HG03196 (cell line): ENCODE data around the gene SH2D1B.

Experiments
- ATAC-seq: cut with Tn5 transposase; IDR thresholded peaks from one replicate; pipeline ENCODE4 v1.9.1; 2021; ENCODE audit not compliant: unreplicated experiment

The SH2D1B gene

DNA sequence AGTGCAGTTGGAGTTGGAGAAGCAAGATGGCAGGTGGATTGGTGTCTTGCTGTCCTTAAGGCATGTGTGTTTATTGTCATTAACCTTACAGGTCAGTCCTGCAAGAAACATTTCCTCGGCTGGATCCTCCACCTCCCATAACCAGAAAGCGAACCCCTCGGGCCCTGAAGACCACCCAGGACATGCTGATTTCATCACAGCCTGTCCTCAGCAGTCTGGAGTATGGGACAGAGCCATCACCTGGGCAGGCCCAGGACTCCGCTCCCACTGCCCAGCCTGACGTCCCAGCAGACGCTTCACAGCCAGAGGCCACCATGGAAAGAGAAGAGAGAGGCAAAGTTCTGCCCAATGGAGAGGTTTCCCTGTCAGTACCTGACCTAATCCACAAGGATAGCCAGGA is 28.8 kb downstream of the SH2D1B start:
- no peak for ATAC-seq

DNA sequence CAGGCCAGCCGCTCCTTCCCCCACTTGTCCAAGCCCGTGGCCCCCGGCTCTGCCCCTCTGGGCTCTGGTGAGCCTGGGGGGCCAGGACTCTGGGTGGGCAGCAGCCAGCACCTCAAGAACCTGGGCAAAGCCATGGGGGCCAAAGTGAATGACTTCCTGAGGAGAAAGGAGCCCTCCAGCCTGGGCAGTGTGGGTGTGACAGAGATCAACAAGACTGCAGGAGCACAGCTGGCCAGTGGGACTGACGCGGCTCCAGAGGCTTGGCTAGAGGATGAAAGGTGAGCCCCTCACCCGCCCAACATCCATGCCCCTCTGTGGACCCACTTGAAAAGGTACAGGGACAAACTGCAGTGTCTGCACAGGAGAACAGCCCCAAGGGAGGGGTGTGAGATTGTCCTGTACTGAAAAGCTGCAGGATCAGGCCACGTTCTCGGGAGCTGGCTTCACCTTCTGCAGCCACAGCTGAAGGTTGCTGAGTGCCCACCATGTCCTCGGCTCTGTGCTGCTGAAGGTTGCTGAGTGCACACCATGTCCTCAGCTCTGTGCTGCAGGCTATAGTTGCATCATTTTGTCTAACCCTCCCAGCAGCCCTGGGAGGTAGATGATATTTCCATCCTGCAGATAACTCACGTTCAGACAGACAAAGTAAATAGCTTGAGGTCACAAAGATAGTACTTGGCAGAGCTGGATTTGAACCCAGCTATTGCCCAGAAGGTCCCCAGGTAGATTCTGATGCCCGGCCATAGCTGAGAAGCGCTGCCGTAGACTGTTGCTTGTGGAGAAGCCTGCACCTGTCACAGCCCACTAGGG is 29.8 kb downstream of the SH2D1B start:
- no peak for ATAC-seq

DNA sequence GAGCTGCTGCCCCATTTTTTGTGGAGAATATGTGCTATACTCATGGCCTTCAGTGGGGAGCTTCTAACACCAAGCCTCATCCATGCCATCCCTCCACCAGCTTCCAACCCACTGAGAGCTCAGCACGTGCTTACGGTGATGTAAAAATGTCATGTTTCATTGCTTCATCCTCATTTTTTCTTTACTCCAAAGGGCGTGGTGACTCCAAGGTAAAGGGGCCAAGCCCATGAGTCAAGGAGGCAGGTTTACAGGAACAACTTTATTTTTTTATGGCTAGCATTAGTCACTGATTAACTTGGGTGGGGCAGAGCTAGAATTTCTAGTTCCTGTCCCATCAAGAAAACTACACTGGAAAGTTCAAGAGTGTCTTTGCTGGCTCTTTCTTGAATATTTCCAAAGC is 30.6 kb downstream of the SH2D1B start, which contains the start of gene C1orf226:
TSS of gene C1orf226 (plus strand) at position 346 of the 400 bp plus-strand sequence. CDS start 174 bp downstream, outside the sequence.
- ATAC-seq = no peak

DNA sequence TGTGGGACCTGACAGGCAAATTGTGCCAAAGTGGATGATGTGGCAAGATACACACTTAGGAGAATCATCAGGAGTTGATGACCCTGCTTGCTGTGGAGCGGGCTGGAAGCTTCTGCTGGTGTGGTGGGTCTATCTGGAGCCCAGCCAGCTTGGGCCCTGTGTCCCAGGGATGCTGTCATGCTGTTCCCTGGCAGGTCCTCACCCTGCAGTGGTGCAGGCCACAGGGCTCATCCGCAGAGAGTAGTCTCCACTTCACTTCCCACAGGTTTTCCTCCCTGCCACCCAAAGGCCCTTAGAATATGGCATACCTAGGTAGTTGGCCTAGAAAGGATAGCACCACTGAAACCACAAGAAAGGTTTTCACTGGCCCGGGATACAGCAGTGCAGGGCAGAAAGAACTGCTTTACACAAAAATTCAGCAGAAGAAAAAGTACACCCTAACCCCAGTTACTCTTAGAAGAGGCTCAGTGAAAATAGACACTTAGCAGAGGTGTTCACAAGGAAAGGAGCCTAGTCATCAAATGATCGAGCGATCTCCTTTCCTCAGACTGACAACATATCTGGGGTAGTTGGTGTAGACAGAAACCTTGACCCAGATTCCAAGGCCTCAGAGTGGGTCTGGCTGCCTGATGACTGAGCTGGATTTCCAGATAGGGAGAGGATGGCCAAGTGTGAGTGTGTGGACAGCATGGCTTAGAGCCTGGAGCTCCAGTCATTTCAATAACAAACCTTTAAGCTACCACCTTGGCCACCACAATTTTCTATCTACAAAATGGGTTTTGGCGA is 31.7 kb downstream of the SH2D1B start:
- ATAC-seq = no peak

DNA sequence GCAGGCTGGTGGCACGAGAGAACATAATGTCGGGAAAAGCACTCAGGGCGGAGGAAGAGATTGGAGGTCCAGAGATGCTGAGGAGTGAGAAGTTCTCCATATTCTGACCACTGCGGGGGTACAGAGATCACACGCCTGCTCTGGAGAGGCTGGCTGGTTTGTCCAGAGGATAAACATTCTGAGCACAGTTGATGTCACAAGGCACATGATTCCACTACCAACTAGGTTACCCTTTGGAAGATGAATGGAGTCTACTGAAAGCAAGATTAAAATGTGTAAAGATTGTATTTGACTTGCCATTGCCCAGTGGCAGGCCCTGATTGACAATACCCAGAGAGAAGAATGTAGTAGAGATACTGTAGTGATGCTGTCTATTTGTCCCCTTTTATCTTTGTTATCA is 35.2 kb downstream of the SH2D1B start, which contains the start of gene SPATA46:
TSS of gene SPATA46 (minus strand) at position 164 of the 400 bp plus-strand sequence. CDS start at position 100, 64 bp downstream.
- ATAC-seq = no peak

DNA sequence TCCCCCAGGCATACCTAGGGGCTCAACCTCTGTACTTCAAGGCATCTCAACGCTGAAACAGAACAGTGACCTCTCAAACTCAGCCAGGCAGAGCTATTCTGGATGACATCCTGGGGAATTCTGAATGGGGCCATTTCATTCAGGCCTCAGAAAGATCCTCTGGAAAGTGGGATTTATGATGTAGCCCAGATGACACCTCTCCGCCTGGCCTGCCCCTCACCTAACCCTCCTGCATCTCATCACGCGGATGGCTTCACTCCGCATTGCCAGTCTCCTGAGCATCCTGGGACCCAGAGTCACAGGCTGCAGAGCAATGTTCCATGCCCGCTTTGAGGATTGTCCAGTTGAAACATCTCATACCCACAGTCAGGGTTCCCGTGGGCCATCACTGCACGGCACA is 36.5 kb downstream of the SH2D1B start:
- ATAC-seq = no peak

DNA sequence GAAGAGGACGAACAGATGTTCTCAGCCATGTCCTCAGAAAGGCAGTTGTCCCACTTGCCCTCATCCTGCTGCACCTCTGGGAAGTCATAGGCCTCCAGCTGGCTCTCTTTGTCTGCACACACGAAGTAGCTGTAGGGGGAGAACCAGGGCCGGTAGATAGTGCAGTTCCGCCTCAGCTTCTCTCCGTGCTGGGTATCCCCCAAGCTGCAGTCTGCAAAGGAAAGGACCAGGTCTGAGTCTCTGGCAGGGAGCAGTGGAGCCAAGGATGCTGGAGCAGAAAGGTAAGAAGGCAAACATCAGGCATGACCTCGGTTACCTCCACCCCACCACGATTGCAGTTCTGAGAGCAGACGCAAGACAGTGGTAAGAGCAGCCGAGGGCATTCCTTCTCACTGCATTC is 37.5 kb downstream of the SH2D1B start:
- no peak for ATAC-seq

DNA sequence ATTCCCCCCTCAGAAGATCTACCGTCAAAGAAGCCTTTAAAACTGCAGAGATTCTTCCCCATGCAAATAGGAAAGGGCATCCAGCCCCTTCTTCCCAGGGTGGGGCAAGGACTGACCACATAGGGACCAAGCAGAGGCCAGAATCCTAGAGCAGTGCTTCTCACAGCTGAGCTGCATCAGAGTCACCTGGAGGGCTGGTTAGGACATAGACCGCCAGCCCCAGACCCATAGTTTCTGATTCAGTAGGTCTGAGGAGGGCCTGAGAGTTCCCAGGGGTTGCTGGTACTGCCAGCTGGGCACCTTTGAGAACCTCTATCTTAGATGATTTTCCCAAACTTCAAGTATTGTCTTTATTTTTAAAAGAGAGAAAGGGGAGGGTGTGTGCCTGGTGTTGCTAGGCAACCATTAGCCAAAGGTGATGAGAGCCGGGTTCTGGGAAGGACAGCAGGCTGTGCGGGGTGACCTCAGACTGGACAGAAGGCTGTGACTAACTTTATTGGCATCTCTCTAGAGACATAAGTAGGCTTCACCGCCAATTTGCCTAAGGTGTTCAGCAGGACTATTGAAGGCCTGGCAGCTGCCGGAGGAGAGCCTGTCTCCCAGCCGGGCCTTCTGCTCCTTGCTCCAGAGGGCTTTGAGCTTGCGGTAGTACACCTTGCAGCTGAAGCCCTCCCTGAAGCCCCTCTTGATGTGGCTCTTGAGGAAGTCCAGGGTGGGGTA is 38.2 kb downstream of the SH2D1B start:
- no peak for ATAC-seq

DNA sequence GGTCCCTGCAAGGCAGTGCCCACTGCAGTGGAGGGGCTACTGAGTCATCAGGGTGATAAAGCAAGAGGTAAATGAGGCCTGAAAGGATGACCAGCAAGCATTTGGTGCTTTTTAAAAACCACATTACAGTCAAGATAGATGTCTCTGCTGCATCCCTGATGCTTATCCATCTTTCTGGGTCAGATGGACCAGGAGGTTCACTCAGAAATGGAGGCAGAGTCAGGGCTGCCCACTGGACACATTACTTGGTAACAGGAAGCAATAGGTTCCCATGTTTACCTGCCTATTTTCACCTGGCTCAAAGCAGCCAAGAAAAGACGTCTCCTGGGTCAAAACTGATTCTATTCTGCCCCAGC is 38.9 kb downstream of the SH2D1B start:
- no peak for ATAC-seq

DNA sequence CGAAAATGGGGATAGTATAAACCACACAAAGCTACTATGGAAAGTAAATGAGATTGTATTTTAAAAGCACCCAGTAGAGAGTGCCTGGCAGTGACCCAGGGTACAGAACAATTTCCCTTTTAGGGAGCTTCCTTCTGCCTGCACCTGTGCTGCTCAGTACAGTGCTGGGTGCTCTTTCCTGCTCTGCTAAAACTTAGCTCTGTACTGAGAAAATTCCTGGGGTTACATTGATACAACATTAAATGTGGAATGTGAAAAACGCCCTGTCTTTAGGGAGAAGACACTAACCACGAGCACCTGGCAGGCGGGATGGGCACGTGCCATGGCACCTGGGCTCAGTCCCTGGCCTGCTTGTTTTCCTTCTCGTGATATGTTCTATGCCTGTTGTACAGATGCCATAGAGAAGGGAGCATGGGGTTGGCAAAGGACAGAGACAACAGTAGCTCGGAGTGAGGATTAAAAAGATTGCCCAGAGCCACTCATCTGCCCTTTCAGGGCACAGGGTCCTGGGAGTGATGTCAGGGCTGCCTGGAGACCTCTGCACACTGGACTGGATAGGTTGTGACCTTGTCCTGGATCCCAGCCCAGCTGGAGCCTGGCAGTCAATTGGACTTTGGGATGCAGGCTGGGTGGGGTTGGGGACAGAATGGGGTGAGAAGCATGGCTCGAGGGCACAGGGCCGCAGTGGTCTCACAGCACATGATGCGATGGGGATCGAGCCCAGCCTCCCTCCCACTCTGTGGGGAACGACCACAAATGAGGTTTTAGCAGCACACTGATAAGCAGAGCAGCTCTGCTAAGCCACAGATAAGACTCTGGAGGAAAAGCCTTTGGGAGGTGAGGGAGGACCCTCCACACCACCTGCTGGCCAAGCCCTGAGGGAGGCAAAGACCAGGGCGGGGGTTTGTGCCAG is 39.5 kb downstream of the SH2D1B start:
- no peak for ATAC-seq

DNA sequence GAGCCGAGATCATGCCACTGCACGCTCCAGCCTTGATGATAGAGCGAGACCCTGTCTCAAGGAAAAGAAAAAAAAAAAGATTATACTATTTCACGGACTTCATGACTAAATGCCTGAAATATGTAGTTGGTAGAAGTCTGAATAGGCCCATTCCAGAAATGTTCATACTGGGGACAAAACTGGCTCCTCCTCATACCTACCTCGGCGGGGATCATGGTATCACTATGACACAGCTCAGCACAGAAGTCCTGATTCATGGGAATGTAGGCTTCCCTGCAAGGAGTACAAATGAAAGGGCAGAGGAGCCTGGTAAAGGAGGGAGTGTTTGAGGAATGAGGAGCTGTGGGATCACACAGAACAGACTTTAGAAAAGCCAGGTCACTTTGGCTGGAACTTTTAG is 40.3 kb downstream of the SH2D1B start:
- no peak for ATAC-seq

DNA sequence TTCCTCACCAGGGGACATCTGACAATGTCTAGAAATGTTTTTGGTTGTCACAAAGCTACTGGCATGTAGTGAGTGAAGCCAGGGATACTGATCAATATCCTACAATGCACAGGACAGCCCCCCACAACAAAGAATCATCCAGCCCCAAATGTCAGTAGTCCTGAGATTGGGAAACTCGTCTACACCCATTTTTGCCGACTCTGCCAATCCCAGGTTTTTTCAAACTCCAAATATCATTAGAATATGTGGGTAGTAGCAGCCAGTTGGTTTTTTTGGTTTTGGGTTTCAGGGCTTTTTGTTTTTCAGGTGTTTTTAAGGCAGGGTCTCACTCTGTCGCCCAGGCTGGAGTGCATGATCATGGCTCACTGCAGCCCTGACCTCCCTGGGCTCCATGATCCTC is 41.2 kb downstream of the SH2D1B start:
- ATAC-seq = no peak

DNA sequence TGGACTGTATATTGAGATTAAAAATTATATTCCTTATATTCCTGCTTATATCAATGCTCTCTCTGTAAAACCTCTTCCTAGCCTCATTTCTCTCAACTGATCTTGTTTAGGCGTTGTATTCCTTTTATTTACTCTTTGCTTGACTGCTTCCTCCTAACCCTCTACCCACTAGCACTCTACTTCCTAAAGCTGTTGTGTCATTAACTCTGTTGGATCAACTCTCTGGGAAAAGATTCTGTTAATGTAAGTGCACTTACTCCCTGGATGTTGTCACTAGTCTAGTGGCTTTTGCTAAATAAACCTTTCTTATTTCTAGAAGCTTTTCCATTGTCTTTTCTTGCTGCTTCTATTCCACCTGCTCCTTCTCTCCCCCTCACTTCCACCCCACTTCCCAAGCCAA is 41.8 kb downstream of the SH2D1B start:
- ATAC-seq = no peak

DNA sequence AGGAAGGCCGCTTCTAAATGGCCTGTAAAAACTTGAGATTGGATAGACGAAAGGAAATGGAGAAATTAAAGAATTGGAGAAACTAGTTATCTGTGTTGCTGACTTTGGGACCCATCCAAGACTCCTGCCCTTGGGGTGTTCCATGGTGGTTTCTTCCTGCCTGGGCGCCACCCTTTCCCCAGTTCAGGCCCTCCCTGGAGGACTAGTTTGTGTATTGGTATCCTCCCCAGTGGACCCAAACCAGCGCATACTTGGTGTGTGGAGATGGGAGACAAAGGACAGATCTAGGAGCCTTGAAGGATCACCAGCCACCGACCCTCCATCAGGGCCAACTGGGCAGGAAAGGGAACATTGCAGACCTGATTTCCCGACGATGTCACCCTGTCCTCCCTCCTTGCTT is 42.4 kb downstream of the SH2D1B start:
- no peak for ATAC-seq

DNA sequence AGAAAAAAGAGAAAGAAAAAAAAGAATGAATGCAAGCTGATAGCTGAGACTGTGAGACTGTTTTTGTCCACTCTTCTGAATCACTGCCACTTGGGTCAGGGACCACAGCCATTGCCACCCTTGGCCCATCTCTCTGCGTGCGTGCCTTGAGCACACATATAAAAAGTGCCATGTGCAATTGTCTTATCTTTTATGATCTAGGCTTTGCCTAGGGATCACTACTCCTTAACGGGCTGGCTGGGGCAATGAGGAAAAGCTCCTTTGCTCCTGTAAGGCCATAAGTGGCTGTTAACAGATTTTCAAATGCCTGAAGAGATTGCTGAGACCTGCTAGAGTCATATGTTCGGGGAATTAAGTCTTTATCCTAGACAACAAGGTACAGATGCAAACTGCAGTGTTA is 43.5 kb downstream of the SH2D1B start:
- ATAC-seq = no peak

DNA sequence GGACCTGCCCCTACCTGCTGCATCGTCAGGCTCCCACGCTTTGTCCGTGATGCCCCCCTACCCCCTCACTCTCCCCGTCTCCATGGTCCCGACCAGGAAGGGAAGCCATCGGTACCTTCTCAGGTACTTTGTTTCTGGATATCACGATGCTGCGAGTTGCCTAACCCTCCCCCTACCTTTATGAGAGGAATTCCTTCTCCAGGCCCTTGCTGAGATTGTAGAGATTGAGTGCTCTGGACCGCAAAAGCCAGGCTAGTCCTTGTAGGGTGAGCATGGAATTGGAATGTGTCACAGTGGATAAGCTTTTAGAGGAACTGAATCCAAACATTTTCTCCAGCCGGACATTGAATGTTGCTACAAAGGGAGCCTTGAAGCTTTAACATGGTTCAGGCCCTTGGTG is 44.2 kb downstream of the SH2D1B start:
- no peak for ATAC-seq

DNA sequence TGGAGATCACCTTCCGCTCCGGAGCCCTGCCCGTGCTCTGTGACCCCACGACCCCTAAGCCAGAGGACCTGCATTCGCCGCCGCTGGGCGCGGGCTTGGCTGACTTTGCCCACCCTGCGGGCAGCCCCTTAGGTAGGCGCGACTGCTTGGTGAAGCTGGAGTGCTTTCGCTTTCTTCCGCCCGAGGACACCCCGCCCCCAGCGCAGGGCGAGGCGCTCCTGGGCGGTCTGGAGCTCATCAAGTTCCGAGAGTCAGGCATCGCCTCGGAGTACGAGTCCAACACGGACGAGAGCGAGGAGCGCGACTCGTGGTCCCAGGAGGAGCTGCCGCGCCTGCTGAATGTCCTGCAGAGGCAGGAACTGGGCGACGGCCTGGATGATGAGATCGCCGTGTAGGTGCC is 44.9 kb downstream of the SH2D1B start:
- no peak for ATAC-seq

DNA sequence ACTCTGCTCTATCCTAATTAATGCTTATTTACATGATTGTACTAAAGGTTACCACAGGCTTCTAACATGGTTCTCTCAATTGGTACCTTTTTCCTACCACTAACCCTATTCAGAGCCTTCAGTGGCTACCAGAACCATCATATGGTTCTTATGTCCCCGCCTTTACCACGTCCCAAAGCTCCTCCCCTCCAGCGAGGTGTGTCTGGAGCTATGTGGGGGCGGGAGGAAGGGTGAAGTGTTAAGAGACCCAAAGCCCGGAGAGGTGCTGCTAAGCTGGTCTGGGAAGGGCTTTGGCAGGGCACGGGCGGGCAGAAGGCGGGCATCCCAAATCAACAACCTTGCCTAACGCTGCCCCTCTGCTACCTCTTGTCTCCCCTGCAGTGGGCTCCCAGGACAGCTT is 45.3 kb downstream of the SH2D1B start:
- ATAC-seq = no peak

DNA sequence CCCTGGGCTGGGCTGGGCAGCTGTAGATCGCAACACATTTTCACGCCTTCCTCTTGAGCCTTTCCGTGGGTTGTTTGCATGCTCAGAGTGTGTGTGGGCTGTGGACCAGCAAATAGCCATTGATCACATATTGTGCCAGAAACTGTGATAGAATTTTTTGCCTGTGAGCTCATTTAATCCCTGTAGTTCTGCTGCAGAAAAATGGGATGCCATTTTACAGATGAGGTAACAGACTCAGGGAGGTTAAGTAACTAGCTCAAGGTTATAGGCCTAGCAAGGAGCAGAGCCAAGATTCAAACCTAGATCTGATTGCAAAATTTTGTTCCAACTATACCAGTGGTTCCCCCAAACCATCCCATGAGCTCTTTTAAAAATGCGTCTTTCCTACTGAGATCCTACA is 45.8 kb downstream of the SH2D1B start:
- ATAC-seq = no peak

DNA sequence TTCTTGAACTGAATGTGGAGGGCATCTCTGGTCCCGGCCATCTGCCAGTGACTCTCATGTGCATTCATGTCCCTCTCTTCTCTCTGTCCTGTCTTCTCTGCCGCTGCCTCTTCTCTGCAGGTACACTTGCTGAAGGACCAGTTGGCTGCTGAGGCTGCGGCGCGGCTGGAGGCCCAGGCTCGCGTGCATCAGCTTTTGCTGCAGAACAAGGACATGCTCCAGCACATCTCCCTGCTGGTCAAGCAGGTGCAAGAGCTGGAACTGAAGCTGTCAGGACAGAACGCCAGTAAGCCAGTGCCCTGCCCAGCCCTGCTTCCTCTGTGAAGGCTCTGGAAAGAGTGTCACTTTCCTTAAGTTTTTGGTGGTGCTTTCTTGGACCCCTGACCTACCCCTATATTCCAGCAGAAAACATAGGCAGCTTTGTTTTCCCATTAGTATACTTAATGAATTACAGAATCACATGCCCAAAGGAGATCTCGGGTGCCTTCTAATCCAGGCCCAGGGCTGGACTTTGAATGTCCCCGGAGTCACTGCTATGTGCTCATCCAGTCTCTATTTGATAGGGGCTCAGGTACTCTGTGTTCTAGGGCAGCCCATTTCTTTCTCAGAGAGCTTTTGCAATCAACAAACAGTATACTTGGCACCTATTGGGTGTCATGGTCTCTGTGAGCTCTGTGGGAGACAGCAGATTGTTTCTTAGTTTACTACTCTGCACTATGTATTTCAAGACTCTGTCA is 46.5 kb downstream of the SH2D1B start:
- no peak for ATAC-seq
